Measurements from ENCODE around the gene GPLD1. TPM values are rescaled to one million over a fixed set of nuclear protein-coding genes. Genes with fewer than 3 reads are reported as not detected.

The GPLD1 gene
- total RNA-seq, 2 experiments from 2014 or later, result 0.59 to 0.66 TPM

GRCh38 chr6:24453921-24454320 lies 35.5 kb downstream of the GPLD1 start:
- H3K27me3 Mint-ChIP-seq, result no peaks in the 10 kb centered on the region
- DNase-seq (no peak), ATAC-seq (ENCODE audit: poor library complexity) (no peak)
- H3K9me3 ChIP-seq (ENCODE audit: control insufficient read depth in 1 of 2, insufficient read depth in 1 of 2, low read length in 2 of 2), result no peaks in the 10 kb centered on the region
- CTCF ChIA-PET, result interaction anchor here (1.3 kb wide), 1 partner anchor 9 kb away, joined by 3 read pairs; no protein-coding TSS in a partner anchor
- no peaks in the 10 kb centered on the region for H3K9me3 Mint-ChIP-seq
- no peaks in the 10 kb centered on the region for H3K4me1 Mint-ChIP-seq (ENCODE audit: low read depth)
- intact Hi-C loops (cut with DNase I, micrococcal nuclease), result no loop called here
- H3K27ac Mint-ChIP-seq, result no peak overlapping the region
- H3K27ac ChIP-seq (ENCODE audit: low read depth in 1 of 2, low read length in 2 of 2), result no peak overlapping the region
- no peaks in the 10 kb centered on the region for H3K36me3 Mint-ChIP-seq (ENCODE audit: low read depth)
- no peak overlapping the region for H3K4me3 Mint-ChIP-seq
- TF ChIP-seq, protein P1, sequence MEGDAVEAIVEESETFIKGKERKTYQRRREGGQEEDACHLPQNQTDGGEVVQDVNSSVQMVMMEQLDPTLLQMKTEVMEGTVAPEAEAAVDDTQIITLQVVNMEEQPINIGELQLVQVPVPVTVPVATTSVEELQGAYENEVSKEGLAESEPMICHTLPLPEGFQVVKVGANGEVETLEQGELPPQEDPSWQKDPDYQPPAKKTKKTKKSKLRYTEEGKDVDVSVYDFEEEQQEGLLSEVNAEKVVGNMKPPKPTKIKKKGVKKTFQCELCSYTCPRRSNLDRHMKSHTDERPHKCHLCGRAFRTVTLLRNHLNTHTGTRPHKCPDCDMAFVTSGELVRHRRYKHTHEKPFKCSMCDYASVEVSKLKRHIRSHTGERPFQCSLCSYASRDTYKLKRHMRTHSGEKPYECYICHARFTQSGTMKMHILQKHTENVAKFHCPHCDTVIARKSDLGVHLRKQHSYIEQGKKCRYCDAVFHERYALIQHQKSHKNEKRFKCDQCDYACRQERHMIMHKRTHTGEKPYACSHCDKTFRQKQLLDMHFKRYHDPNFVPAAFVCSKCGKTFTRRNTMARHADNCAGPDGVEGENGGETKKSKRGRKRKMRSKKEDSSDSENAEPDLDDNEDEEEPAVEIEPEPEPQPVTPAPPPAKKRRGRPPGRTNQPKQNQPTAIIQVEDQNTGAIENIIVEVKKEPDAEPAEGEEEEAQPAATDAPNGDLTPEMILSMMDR (IDR thresholded peaks at IDR 0.05), result no peak
- H3K27me3 ChIP-seq (ENCODE audit: control insufficient read depth in 1 of 2, insufficient read depth in 2 of 2, low read length in 2 of 2), result no peaks in the 10 kb centered on the region
- no peak overlapping the region for H3K4me3 ChIP-seq (ENCODE audit: low read length)
- H3K4me1 ChIP-seq (ENCODE audit: insufficient read depth, low read length), result no peaks in the 10 kb centered on the region
- POLR2A ChIA-PET, result no interaction called here
- H3K36me3 ChIP-seq (ENCODE audit: insufficient read depth, low read length), result no peaks in the 10 kb centered on the region

- Histone ChIP-seq H3K4me3 (ENCODE audit: low read length) (no peak overlapping the region), H3K27me3 (ENCODE audit: control insufficient read depth in 1 of 2, insufficient read depth in 2 of 2, low read length in 2 of 2) (no peaks in the 10 kb centered on the region), H3K36me3 (ENCODE audit: insufficient read depth, low read length) (no peaks in the 10 kb centered on the region), H3K27ac (ENCODE audit: low read depth in 1 of 2, low read length in 2 of 2) (no peak overlapping the region), H3K9me3 (ENCODE audit: control insufficient read depth in 1 of 2, insufficient read depth in 1 of 2, low read length in 2 of 2) (no peaks in the 10 kb centered on the region), H3K4me1 (ENCODE audit: insufficient read depth, low read length) (no peaks in the 10 kb centered on the region)
- H3K4me1 Mint-ChIP-seq (ENCODE audit: low read depth), result no peaks in the 10 kb centered on the region
- POLR2A ChIA-PET, result no interaction called here
- no peak overlapping the region for H3K27ac Mint-ChIP-seq
- TF ChIP-seq, protein P1 (IDR thresholded peaks at IDR 0.05), result no peak
- no peaks in the 10 kb centered on the region for H3K9me3 Mint-ChIP-seq
- H3K27me3 Mint-ChIP-seq, result no peaks in the 10 kb centered on the region
- CTCF ChIA-PET, result no interaction called here
- intact Hi-C loops (cut with DNase I, micrococcal nuclease), result no loop called here
- no peak overlapping the region for H3K4me3 Mint-ChIP-seq
- DNase-seq (no peak), ATAC-seq (ENCODE audit: poor library complexity) (no peak)
- H3K36me3 Mint-ChIP-seq (ENCODE audit: low read depth), result no peaks in the 10 kb centered on the region
Observed at GRCh38 chr6:24451581-24452388, 37.6 kb downstream of the GPLD1 start.

- intact Hi-C loops (cut with DNase I, micrococcal nuclease), result no loop called here
- H3K4me1 Mint-ChIP-seq (ENCODE audit: low read depth), result no peaks in the 10 kb centered on the region
- ATAC-seq (ENCODE audit: poor library complexity), result no peak
- DNase-seq, result no peak
- H3K4me3 Mint-ChIP-seq, result no peak overlapping the region
- Histone ChIP-seq H3K4me3 (ENCODE audit: low read length) (no peak overlapping the region), H3K27me3 (ENCODE audit: control insufficient read depth in 1 of 2, insufficient read depth in 2 of 2, low read length in 2 of 2) (no peaks in the 10 kb centered on the region), H3K27ac (ENCODE audit: low read depth in 1 of 2, low read length in 2 of 2) (no peak overlapping the region), H3K4me1 (ENCODE audit: insufficient read depth, low read length) (no peaks in the 10 kb centered on the region), H3K36me3 (ENCODE audit: insufficient read depth, low read length) (no peaks in the 10 kb centered on the region), H3K9me3 (ENCODE audit: control insufficient read depth in 1 of 2, insufficient read depth in 1 of 2, low read length in 2 of 2) (no peaks in the 10 kb centered on the region)
- no peaks in the 10 kb centered on the region for H3K9me3 Mint-ChIP-seq
- CTCF ChIA-PET, result no interaction called here
- TF ChIP-seq, protein P1 (IDR thresholded peaks at IDR 0.05), result no peak
- no peak overlapping the region for H3K27ac Mint-ChIP-seq
- H3K36me3 Mint-ChIP-seq (ENCODE audit: low read depth), result no peaks in the 10 kb centered on the region
- H3K27me3 Mint-ChIP-seq, result no peaks in the 10 kb centered on the region
- POLR2A ChIA-PET, result no interaction called here
Observed at GRCh38 chr6:24448828-24449525, 40.4 kb downstream of the GPLD1 start.

Measured in CD4-positive, alpha-beta T cell (primary cell).